GM20000 (cell line): Measurements from ENCODE around the gene CHST10.
"Not testable (repeated sequence)": the region's sequence is repeated elsewhere in the genome, so short reads cannot be mapped to it uniquely, and the experiment has no call there.

Experiments
- DNase-seq: peaks from one replicate; pipeline ENCODE4 v3.0.0; 2012; ENCODE audit warnings: low spot score
- CTCF ChIP-seq: IDR thresholded peaks from 2 replicates; pipeline ENCODE4 v1.5.1; 2012; ENCODE audit warnings: mild to moderate bottlenecking, control low read depth; ENCODE audit errors: extremely low read depth, missing control alignments

The CHST10 gene

DNA sequence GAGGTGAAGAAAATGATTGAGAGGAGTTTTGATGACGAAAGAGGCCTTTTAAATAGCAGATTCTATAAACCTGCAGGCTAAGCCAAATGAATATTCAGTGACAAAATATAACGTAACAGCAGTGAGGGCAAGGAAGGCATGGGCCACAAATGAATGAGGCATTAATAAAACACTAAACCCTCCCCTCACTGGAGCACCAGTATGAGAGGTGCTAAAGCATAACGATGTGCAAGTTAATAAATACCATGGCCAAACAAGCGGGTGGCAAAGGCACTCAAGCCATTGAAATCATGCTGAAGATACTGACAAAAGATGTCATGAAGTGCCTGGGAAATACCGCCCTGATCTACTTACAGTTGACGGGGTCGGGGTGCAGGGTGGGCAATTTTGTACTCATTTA lies 64.9 kb downstream of the CHST10 start:
- DNase-seq, result no peak
- TF ChIP-seq CTCF, result no peak

DNA sequence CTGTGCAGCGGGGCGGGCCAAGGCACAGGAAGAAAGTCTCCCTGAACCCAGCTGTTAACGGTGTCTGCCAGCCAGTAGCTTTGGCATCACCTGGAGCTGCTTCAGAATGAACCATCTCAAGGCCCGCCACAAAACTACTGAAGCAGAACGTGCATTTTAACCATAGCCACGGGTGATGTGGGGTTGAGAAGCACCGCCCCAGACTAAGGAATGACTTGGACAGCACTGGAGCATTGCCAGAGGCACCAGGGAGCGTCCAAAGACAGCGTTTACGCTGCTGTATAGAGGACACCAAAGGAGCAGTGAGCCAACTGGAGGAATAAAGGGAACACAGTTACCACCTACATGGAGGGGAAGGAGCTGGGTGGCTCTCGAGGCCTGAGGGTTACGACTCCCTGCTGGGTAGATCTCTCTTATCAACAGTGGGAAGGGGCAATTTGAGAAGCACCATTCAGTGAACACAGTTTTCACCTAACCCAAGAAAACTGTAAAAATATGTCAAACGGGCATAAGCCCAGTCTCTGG lies 66.7 kb downstream of the CHST10 start:
- no peak for TF ChIP-seq CTCF
- no peak for DNase-seq

- not testable (repeated sequence) for DNase-seq
Measured at GRCh38 chr2:100345144-100345543, 72.3 kb downstream of the CHST10 start.

GRCh38 chr2:100344433-100344832 lies 73.0 kb downstream of the CHST10 start:
- DNase-seq, result no peak
- TF ChIP-seq CTCF, result no peak

GRCh38 chr2:100342466-100342865 lies 75.0 kb downstream of the CHST10 start:
- not testable (repeated sequence) for DNase-seq
